GM23248 (cell line): ENCODE measurements around the gene PRKACB.

Experiments used
- EZH2 ChIP-seq: fragments of 200-600 bp; sonication (generic); IDR thresholded peaks from 2 replicates; pipeline ENCODE4 v1.6.1; 2018; ENCODE audit warnings: antibody characterized with exemption, mild to moderate bottlenecking; ENCODE audit not compliant: insufficient read depth, poor library complexity, severe bottlenecking
- EZH2phosphoT487 ChIP-seq: fragments of 200-600 bp; sonication (generic); IDR thresholded peaks from 2 replicates; pipeline ENCODE4 v1.6.1; 2018; ENCODE audit warnings: antibody characterized with exemption, moderate library complexity, mild to moderate bottlenecking, low read depth; ENCODE audit not compliant: insufficient read depth

GRCh38 chr1:84254703-84255238, 110.7 kb downstream of the PRKACB start:
- TF ChIP-seq EZH2 (no peak), EZH2phosphoT487 (no peak)
